ENCODE results near the gene ATP6V1F. TPM values are rescaled to one million over a fixed set of nuclear protein-coding genes. Genes with fewer than 3 reads are reported as not detected.

Gene ATP6V1F
- total RNA-seq, 4 donors from 2014 or later = 67.7 to 101 (median 84.5) TPM

DNA sequence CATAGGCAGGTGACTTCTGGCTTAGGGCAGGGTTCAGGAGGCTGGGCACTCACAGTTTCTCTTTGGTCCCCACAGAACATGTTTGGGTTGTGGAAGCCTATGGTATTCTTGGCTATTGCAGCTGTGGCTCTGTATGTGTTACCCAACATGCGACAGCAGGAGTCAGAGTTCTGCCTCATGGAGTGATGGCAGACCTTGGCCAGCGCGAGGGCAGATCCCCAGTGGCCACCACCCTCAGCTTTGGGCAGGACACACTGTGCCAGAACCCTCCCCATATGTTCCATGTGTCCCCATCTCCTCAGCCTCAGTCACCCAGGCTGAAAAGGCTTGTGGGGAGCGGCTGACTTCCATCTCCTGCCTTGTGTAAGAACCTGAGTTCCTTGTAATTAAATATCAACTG is 40.9 kb upstream of the ATP6V1F start:
- no peak overlapping the region for H3K27ac ChIP-seq
- H3K36me3 ChIP-seq = no peaks in the 10 kb centered on the region
- H3K4me1 ChIP-seq = no peaks in the 10 kb centered on the region
- TF ChIP-seq EP300 (IDR thresholded peaks at IDR 0.05) (no peak), POLR2A (IDR thresholded peaks at IDR 0.05) (no peak), POLR2AphosphoS5 (IDR thresholded peaks at IDR 0.05) (no peak)
- TF ChIP-seq, protein P1, sequence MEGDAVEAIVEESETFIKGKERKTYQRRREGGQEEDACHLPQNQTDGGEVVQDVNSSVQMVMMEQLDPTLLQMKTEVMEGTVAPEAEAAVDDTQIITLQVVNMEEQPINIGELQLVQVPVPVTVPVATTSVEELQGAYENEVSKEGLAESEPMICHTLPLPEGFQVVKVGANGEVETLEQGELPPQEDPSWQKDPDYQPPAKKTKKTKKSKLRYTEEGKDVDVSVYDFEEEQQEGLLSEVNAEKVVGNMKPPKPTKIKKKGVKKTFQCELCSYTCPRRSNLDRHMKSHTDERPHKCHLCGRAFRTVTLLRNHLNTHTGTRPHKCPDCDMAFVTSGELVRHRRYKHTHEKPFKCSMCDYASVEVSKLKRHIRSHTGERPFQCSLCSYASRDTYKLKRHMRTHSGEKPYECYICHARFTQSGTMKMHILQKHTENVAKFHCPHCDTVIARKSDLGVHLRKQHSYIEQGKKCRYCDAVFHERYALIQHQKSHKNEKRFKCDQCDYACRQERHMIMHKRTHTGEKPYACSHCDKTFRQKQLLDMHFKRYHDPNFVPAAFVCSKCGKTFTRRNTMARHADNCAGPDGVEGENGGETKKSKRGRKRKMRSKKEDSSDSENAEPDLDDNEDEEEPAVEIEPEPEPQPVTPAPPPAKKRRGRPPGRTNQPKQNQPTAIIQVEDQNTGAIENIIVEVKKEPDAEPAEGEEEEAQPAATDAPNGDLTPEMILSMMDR (IDR thresholded peaks at IDR 0.05) = no peak
- no peak for ATAC-seq
- no CpG with 5 or more reads among the region's 4 CpGs for WGBS, 2 donors (ENCODE audit: low coverage in 1 of 2)
- H3K4me3 ChIP-seq = no peak overlapping the region
- H3K27me3 ChIP-seq = no peaks in the 10 kb centered on the region
- no peaks in the 10 kb centered on the region for H3K9me3 ChIP-seq

DNA sequence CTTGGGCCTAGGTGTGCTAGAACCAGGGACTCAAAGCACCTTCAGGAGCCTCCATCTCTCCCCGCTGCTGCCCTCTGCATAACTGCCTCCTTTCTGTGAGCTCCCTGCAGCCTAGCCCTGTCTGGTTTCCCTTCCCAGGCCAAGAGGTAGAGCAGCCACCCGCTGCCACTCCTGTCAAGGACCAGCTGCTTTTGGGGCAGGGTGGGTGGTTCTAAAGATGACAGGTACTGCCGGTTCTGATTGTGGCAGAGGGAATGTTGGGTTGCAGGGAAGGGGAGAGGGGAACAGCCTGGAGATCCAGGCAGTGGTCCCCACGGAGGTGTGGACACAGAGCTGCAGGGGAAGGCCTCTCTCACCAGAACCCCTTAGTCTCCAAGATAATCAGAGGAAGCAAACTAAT is 36.1 kb upstream of the ATP6V1F start:
- Histone ChIP-seq H3K9me3 (no peaks in the 10 kb centered on the region), H3K27me3 (no peaks in the 10 kb centered on the region), H3K27ac (peak overlapping the region in 2 of 4 donors; percentile 95 to 96), H3K4me3 (no peak overlapping the region), H3K4me1 (peaks cover 3 to 44% (median 15%) of the 10 kb centered on the region in 3 donors), H3K36me3 (no peaks in the 10 kb centered on the region)
- 90% methylated on average over 2 of the region's 4 CpGs; no CpG with 5 or more reads in 1 of the 2 donors for WGBS, 2 donors (ENCODE audit: low coverage in 1 of 2)
- TF ChIP-seq POLR2AphosphoS5 (IDR thresholded peaks at IDR 0.05) (no peak), EP300 (IDR thresholded peaks at IDR 0.05) (no peak), POLR2A (IDR thresholded peaks at IDR 0.05) (no peak)
- TF ChIP-seq, protein P1 (IDR thresholded peaks at IDR 0.05) = no peak
- no peak for ATAC-seq

DNA sequence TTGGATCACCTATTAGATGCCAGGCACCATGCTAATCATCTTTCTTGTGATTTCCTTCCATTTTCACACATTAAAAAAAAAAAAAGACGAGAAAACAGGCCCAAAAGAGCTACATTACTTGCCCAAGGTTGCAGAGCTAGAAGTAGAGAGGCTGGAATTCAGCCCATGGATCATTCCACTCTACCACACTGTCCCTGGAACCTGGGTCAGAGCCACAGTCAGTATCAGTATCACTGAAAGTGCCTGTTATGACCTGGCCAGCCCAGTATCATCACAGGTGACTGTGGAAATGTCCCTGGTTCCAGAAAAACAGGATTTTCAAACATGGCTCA is 35.8 kb upstream of the ATP6V1F start:
- Histone ChIP-seq H3K27me3 (no peaks in the 10 kb centered on the region), H3K27ac (peak overlapping the region in 3 of 4 donors; percentile 94 to 96 (median 95)), H3K36me3 (no peaks in the 10 kb centered on the region), H3K4me1 (peaks cover 3 to 48% (median 17%) of the 10 kb centered on the region in 3 donors), H3K4me3 (no peak overlapping the region), H3K9me3 (no peaks in the 10 kb centered on the region)
- 43 to 92% methylated on average over 1 of the region's 1 CpG for WGBS, 2 donors (ENCODE audit: low coverage in 1 of 2)
- TF ChIP-seq POLR2A (IDR thresholded peaks at IDR 0.05) = no peak
- TF ChIP-seq, protein P1 (IDR thresholded peaks at IDR 0.05) = no peak
- TF ChIP-seq POLR2AphosphoS5 (IDR thresholded peaks at IDR 0.05) = no peak
- no peak for TF ChIP-seq EP300 (IDR thresholded peaks at IDR 0.05)
- no peak for ATAC-seq

DNA sequence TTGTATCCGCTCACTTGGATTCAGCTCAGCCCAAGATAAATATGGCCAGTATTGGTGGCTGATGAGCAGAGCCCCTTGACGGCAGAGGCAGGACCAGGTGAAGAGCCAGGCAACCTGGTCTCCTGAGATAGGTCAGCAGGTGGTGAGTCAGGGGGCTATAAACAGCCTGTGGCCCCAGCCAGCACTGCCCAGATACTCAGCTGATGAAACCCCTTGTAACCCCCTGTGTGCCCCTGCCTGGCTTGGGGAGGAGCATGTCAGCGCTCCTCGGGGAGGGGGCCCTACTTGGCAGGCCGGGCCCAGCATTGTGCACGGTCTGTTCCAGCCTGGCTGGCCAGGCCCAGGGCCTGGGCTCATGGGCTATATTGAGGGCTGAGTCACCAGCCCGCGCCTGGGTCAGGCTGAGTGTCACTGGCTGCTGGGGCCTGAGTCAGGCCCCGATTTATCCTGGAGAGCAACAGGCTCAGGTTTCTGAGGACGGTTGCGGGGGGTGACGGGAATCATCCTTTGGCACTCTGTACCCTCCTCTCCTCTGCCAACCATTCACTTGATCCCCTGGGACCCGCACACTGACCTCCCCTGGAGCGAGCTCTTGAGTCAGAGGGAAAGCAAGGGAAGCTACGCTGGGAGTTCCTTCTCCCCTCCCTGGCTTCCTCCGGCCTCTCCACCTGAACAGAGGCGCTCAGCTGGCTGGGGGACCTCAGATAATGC is 35.3 kb upstream of the ATP6V1F start:
- Histone ChIP-seq H3K9me3 (no peaks in the 10 kb centered on the region), H3K4me1 (peaks cover 3 to 53% (median 22%) of the 10 kb centered on the region in 3 donors), H3K27me3 (no peaks in the 10 kb centered on the region), H3K36me3 (no peaks in the 10 kb centered on the region), H3K27ac (peak overlapping the region; percentile 60 to 96 (median 94)), H3K4me3 (no peak overlapping the region)
- WGBS, 2 donors (ENCODE audit: low coverage in 1 of 2) = 92% methylated on average over 2 of the region's 17 CpGs; no CpG with 5 or more reads in 1 of the 2 donors
- peak; percentile 29 for TF ChIP-seq POLR2AphosphoS5 (IDR thresholded peaks at IDR 0.05)
- TF ChIP-seq, protein P1 (IDR thresholded peaks at IDR 0.05) = no peak
- peak; percentile 27 for ATAC-seq

Data from gastroesophageal sphincter (tissue), 4 donors.